NCI-H345 (cell line): Measurements from ENCODE around the gene MGAT4B.
"Not testable (repeated sequence)": the region's sequence is repeated elsewhere in the genome, so short reads cannot be mapped to it uniquely, and the experiment has no call there.

Experiments used
- DNase-seq: peaks from one replicate; lab custom pipeline; 2025; lab: John Stamatoyannopoulos, UW

Gene MGAT4B

GRCh38 chr5:179794575-179794974 is 12.1 kb downstream of the MGAT4B start:
- DNase-seq, result no peak

- no peak for DNase-seq
Observed at GRCh38 chr5:179794171-179794570, 12.5 kb downstream of the MGAT4B start.

DNA sequence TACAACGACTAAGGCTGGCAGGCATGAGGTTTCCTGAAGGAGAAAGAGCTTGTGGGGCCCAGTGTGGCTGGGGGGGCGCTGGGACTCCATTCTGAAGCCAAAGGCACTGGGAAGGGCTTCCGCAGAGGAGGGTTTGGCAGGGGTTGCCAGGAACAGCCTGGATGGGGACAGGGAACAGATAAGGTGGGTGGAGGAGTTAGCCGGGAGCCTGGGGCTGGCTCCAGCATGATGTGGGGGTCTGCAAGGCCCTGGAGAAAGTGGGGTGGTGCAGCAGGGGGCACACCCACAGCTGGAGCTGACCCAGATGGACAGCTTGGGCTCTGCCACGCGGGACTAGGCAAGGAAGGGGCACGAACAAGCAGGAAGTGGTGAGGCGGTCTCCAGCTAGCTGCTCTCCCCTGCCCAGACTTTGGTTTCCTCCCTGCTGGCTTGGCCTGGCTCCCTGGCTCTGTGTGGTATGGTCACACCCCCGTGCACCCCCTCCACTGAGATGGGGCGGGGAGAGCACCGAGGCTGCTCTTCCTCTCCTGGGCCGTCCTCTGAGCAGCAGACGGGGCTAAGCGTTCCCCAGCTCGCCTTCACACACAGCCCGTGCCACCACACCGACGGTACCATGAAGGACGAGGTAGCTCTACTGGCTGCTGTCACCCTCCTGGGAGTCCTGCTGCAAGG is 13.1 kb downstream of the MGAT4B start, which contains the start of gene LTC4S:
Gene LTC4S (plus strand): TSS at position 519 of the 672 bp plus-strand sequence. CDS start 95 bp downstream, at position 614.
- DNase-seq, result no peak

GRCh38 chr5:179792612-179793467 is 13.8 kb downstream of the MGAT4B start:
- DNase-seq, result no peak

- DNase-seq, result no peak
Observed at GRCh38 chr5:179791881-179792611, 14.6 kb downstream of the MGAT4B start.

GRCh38 chr5:179789278-179789677 is 17.4 kb downstream of the MGAT4B start:
- DNase-seq, result not testable (repeated sequence)

DNA sequence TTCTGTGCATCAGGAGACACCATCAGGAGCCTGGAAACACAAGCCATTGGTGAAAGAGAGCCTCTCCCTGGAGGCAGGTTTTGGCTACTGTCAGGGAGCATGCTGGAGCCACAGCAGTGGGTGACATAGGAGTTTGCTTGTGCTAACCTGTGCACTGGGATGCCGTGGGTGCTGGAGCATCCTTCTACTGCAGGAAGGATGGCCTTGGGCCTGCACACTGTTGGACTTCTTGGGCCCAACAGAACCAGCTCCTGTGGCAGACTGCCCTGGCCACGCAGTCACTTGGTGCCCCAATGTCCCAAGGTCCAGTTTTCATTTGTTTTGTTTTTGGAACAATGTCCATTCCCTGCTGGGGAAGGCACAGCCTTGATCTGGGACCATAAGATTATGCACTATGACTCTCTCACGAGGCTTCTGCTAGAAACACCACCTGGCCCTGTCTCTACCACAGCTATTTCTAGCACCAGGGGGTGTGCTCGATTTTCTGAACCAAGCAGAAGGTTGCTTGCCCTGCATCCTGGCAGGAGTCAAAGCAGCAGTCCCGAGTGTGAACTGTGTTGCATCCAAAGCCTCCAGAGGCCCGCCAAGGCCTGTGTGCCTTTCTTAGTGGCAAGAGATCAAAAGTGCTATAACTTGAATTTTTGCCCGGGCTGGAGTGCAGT is 18.3 kb downstream of the MGAT4B start:
- no peak for DNase-seq

DNA sequence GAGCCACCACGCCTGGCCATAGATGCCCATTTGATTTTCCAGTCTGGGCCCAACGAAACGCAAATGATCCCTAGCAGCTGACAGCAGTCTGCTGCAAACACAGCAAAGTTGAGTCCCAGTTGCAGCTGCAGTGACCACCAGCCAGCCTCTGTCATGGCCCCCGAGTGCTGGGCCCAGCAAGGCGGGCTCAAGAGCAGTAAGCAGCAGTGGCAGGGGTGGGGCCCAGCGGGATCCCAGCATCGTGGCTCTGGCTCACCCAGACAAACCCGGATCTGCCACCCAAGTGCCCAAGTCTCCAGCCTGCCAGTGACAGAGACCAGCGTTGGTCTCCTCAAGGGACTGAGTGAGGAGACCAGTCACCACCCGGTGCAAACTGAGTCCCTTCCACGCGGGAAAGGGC is 19.8 kb downstream of the MGAT4B start:
- no peak for DNase-seq

GRCh38 chr5:179783128-179783527 is 23.5 kb downstream of the MGAT4B start:
- no peak for DNase-seq

GRCh38 chr5:179781846-179782245 is 24.8 kb downstream of the MGAT4B start:
- no peak for DNase-seq

DNA sequence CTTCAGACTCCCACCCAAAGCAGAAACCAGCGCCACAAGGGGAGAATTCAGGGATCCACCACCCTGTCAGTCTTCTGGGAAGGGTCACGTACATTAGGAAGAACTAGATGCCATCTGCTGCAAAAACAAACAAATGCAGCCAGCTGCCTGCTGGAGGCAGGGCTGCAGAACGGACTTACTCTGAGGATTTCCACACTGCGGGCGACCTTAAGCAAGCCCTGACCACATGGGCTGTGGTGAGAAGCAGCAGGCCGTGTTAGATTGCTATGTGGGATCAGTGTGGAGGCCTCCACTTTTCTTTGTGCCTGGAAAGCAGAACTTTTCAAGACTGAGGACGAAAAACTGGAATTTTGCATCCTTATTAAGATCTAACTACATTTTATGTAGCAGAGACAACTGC is 26.3 kb downstream of the MGAT4B start:
- DNase-seq, result no peak

DNA sequence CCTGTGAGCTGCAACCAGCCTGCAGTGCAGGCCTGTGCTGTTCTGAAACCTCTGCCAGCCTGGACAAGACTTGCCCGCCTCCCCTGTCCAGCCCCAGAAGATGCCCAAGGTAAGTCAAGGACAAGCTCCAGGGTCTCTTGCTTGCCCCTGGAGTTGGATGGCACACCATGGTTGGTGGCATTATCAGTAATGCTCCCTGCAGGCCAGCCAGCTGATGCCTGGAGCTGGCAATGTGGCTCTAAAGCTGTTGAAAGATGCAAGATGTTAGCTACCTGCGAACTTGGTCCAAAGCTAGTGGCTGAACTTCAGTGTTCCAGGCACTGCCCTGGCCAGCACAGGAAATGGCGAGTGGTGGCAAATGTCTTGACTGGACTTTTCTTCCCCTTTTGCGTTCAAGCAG is 26.8 kb downstream of the MGAT4B start:
- no peak for DNase-seq

DNA sequence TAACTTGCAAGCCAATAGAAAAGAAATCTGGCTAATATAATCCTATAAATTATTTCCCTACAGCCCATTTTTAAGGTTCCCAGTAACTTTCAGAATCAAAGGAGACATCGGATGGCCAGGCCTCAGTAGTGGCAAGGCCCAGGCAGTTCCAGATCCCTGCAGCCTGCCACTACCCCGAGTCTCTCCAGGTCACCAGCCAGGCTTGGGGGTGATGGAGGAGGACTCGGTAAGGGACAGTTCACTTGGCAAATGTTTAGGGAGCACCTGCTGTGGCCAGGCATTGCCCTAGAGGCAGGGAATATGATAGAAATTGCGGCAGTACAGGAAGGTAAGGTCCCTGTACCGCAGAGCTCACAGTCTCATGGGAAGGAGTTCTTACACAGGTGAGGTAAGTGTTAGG is 28.1 kb downstream of the MGAT4B start:
- no peak for DNase-seq

DNA sequence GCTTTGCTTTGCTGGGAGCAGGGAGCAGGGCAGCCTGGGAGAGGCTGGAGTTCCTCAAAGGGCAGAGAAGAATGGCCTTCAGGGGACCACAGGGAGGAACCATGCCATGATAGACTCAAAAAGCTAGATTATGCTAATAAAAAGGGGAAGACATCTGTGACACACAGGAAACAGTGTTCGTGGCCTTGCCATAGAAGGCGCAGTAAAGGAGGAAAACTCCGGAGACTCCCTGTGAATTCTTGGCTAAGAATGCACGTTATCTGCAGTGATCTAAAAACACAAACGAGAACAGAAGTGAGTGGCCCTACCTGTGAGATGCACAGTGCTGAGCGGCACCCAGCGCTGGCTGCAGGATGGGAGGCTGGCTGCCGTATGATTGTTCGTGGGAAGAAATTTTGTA is 28.8 kb downstream of the MGAT4B start:
- DNase-seq, result no peak

DNA sequence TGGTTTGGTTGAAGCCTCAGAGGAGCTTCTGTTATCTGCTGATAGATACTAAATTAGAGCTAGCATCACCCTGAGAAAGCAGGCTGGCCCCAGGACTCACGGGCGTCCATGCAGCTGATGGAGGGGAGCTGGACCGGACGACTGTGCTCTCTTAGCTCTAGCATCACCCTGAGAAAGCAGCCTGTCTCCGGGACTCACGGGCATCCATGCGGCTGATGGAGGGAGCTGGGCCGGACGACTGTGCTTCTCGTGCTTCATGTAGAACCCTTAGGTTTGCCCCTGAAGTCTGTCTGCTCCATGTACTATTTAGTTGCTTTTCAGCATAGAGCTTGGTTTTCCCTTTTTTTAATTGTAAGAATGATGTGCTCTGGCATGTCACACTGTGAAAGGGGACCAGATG is 29.2 kb downstream of the MGAT4B start:
- no peak for DNase-seq

GRCh38 chr5:179776411-179776938 is 30.2 kb downstream of the MGAT4B start:
- no peak for DNase-seq

DNA sequence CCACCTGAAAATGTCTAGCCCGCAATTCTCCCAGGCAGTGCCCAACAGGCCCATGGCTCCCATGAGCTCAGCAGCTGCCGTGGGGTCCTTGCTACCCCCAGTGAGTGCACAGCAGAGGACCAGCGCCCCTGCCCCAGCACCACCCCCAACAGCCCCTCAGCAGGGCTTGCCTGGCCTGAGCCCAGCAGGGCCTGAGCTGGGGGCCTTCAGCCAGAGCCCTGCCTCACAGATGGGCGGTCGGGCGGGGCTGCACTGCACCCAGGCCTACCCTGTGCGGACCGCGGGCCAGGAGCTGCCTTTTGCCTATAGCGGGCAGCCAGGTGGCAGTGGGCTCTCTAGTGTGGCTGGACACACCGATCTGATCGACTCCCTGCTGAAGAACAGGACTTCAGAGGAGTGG is 32.2 kb downstream of the MGAT4B start:
- DNase-seq, result no peak

- DNase-seq, result no peak
Observed at GRCh38 chr5:179773686-179774040, 33.0 kb downstream of the MGAT4B start.

DNA sequence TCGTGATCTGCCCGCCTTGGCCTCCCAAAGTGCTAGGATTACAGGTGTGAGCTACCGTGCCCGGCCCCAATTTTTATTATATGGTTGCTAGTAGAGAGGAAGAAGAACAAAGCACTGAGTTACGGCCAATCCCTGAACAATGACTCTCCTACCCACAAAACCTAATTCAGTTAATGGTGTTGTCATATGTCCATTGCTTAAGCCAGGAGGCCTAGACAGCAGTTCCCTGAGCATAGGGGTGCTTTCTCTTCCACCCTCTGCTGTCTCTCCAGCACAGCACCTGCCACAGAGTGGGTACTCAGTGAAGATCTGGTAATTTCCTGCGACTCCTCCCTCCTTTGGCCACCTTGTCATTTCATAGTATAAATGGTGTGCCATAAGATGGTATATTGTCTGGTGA is 34.3 kb downstream of the MGAT4B start:
- DNase-seq, result no peak

DNA sequence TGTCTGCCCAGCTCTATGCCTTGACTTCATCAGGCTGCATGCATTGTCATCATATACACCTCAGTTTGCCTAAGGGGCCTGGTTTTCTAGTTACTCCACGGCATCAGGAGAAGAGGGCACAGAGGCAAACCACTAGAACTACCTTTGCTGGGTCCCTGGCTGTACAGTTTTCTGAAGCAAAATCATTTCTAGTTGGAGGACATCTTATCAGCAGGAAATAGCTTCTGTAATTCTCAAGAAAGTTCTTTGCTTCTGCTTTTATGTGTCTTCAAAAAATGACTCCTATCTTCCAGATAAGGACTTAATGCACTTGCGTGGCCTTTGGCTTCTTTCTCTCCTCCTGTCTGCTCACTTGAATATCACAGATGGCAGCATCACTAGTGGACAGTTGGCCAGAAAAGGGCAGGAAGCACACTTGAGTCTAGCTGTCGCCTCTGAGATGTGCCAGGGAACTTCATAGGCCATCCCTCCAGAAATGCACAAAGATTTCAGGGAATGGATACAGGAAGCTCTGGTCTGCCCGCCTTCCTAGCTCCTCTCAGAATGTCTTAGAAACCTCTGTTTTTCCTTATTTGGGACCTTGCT is 35.3 kb downstream of the MGAT4B start:
- DNase-seq, result no peak

GRCh38 chr5:179769796-179770195 is 36.9 kb downstream of the MGAT4B start:
- no peak for DNase-seq

GRCh38 chr5:179769271-179769670 is 37.4 kb downstream of the MGAT4B start:
- no peak for DNase-seq
